Endothelial cell of umbilical vein (primary cell): ENCODE data around the gene ABLIM1. TPM values are rescaled to one million over a fixed set of nuclear protein-coding genes. Genes with fewer than 3 reads are reported as not detected.

ENCODE experiments used
- BruUV-seq: library from RNA; stranded (reverse); fragments of 400-500 nt; replicated peaks from 2 replicates; lab custom pipeline; 2021; lab: Mats Ljungman, UMichigan
- CTCF ChIA-PET: fragments of 300-600, 350-600 bp; sonication (Branson Sonifier 250); formaldehyde crosslinking; loops from one replicate; lab custom pipeline; 2021; ENCODE audit warnings: antibody characterized with exemption, inconsistent platforms; lab: Charles Lee
- POLR2A ChIA-PET: fragments of 300-600, 350-600 bp; sonication (Branson Sonifier 250); formaldehyde crosslinking; loops from one replicate; lab custom pipeline; 2021; ENCODE audit warnings: antibody characterized with exemption, inconsistent platforms; lab: Charles Lee
- DNase-seq: peaks from one replicate; pipeline ENCODE4 v3.0.0-alpha.2; 2011; ENCODE audit warnings: low read depth, low spot score
- FAIRE-seq: peaks from 2 replicates; lab custom pipeline; 2011; peaks lifted over from hg19 to GRCh38; lab: Jason Lieb, UNC
- H2AFZ ChIP-seq: 2 replicates; pipeline ENCODE4 v1.6.0; 2012; ENCODE audit warnings: low read depth, low read length, control low read depth, inconsistent platforms
- H3K27ac ChIP-seq: 2 replicates; pipeline ENCODE4 v1.5.1; 2011; ENCODE audit warnings: low read depth, mild to moderate bottlenecking, control low read depth, low read length, moderate library complexity; ENCODE audit not compliant: insufficient read depth
- H3K27me3 ChIP-seq, 2 experiments: 2 replicates each; pipeline versions ENCODE4 v1.6.0 to v1.6.1; 2011; ENCODE audit warnings: low read length in 2 of 2, mixed read lengths in 1 of 2; ENCODE audit not compliant: control insufficient read depth in 2 of 2, insufficient read depth in 2 of 2
- H3K36me3 ChIP-seq, 2 experiments: 2 replicates in 1 of 2; 3 replicates in 1 of 2; pipeline ENCODE4 v1.5.1; 2011; ENCODE audit warnings: low read length in 2 of 2, mild to moderate bottlenecking in 1 of 2, moderate library complexity in 1 of 2; ENCODE audit not compliant: control insufficient read depth in 2 of 2, insufficient read depth in 2 of 2; ENCODE audit errors: extremely low read depth in 1 of 2
- H3K4me1 ChIP-seq: 3 replicates; pipeline ENCODE4 v1.5.1; 2011; ENCODE audit warnings: mild to moderate bottlenecking, low read length; ENCODE audit not compliant: control insufficient read depth, insufficient read depth; ENCODE audit errors: extremely low read depth
- H3K4me2 ChIP-seq: 2 replicates; pipeline ENCODE4 v1.6.1; 2011; ENCODE audit warnings: low read length, control low read depth, mixed read lengths; ENCODE audit not compliant: insufficient read depth
- H3K4me3 ChIP-seq, 3 experiments: fragments of 200-600 bp in 1 of 3; sonication (generic), shearing (Covaris generic) in 1 of 3; replicated peaks in 1 of 3; 2 replicates each; pipeline ENCODE4 v1.5.1; 2011 to 2016; ENCODE audit warnings: control low read depth in 3 of 3, low read length in 3 of 3, mild to moderate bottlenecking in 2 of 3, inconsistent platforms in 1 of 3, low read depth in 1 of 3, moderate library complexity in 1 of 3; ENCODE audit not compliant: insufficient read depth in 1 of 3
- H3K79me2 ChIP-seq: 2 replicates; pipeline ENCODE4 v1.6.0; 2012; ENCODE audit warnings: low read length, inconsistent platforms; ENCODE audit not compliant: control insufficient read depth, insufficient read depth
- H3K9ac ChIP-seq: replicated peaks from 2 replicates; pipeline ENCODE3; 2011; ENCODE audit warnings: low read length, control low read depth; ENCODE audit not compliant: insufficient read depth; ENCODE audit errors: extremely low read depth
- H3K9me1 ChIP-seq: replicated peaks from 3 replicates; pipeline ENCODE4 v1.6.0; 2011; ENCODE audit warnings: mild to moderate bottlenecking, low read length; ENCODE audit not compliant: control insufficient read depth, insufficient read depth; ENCODE audit errors: extremely low read depth
- H3K9me3 ChIP-seq: replicated peaks from 2 replicates; pipeline ENCODE4 v1.5.1; 2012; ENCODE audit warnings: low read length, inconsistent platforms; ENCODE audit not compliant: control insufficient read depth, insufficient read depth
- H4K20me1 ChIP-seq: replicated peaks from 2 replicates; pipeline ENCODE3; 2011; ENCODE audit warnings: mild to moderate bottlenecking, low read length; ENCODE audit not compliant: control insufficient read depth, insufficient read depth; ENCODE audit errors: extremely low read depth
- CTCF ChIP-seq, 2 donors: IDR thresholded peaks; 1 replicate in 1 of 2; 2 replicates in 1 of 2; pipeline ENCODE4 v1.5.1; 2011; ENCODE audit warnings: low read length in 2 of 2, mild to moderate bottlenecking in 2 of 2, moderate library complexity in 2 of 2, control low read depth in 1 of 2, inconsistent platforms in 1 of 2, low read depth in 1 of 2; ENCODE audit not compliant: insufficient read depth in 1 of 2; ENCODE audit errors: extremely low read depth in 1 of 2
- EZH2 ChIP-seq: IDR thresholded peaks from 2 replicates; pipeline ENCODE4 v1.6.1; 2012; ENCODE audit warnings: borderline replicate concordance, low read depth, mild to moderate bottlenecking, moderate library complexity, low read length, inconsistent platforms; ENCODE audit not compliant: severe bottlenecking
- FOS ChIP-seq: IDR thresholded peaks from 2 replicates; pipeline ENCODE4 v1.6.1; 2011; ENCODE audit warnings: mild to moderate bottlenecking, low read length, moderate library complexity, borderline replicate concordance; ENCODE audit not compliant: insufficient read depth
- GATA2 ChIP-seq: IDR thresholded peaks from 2 replicates; pipeline ENCODE4 v1.7.0; 2011; ENCODE audit warnings: low read depth, mild to moderate bottlenecking, moderate library complexity, mixed read lengths, low read length; ENCODE audit not compliant: insufficient read length, insufficient read depth
- JUN ChIP-seq: IDR thresholded peaks from 2 replicates; pipeline ENCODE4 v1.6.1; 2011; ENCODE audit warnings: borderline replicate concordance, low read depth; ENCODE audit not compliant: insufficient read length, insufficient read depth
- MAX ChIP-seq: IDR thresholded peaks from 2 replicates; pipeline ENCODE4 v1.6.1; 2011; ENCODE audit not compliant: insufficient read depth, insufficient read length
- MYC ChIP-seq: IDR thresholded peaks from one replicate; pipeline ENCODE4 v1.6.1; 2011; ENCODE audit warnings: mild to moderate bottlenecking, low read depth, low read length
- POLR2A ChIP-seq: IDR thresholded peaks from 2 replicates; pipeline ENCODE4 v1.6.1; 2012; ENCODE audit warnings: low read depth, mild to moderate bottlenecking, control low read depth, low read length
- POLR2AphosphoS5 ChIP-seq: IDR thresholded peaks from 2 replicates; pipeline ENCODE4 v1.6.1; 2012; ENCODE audit warnings: low read depth, mild to moderate bottlenecking, control low read depth, low read length, moderate library complexity; ENCODE audit not compliant: insufficient read depth
- dilution Hi-C: fragments of 300-500 bp; cut with MboI; formaldehyde crosslinking; loops from one replicate; pipeline ENCODE4 v1.15.0; 2019; ENCODE audit warnings: low sequenced_read_pairs; ENCODE audit not compliant: extremely low pct_ligation_motif_present
- intact Hi-C: fragments of 100-400 bp; cut with micrococcal nuclease; formaldehyde crosslinking; loops from one replicate; pipeline ENCODE4 v1.10.0; 2022
- polyA plus RNA-seq, 4 experiments: library from polyadenylated mRNA; depleted of rRNA in 3 of 4; stranded (reverse) in 3 of 4; unstranded in 1 of 4; fragments of >200 nt; gene quantifications; 2 replicates each; pipeline versions ENCODE4 v1.2.1 to v1.2.3, GENCODE V29; 2011 to 2012; ENCODE audit warnings: missing spikeins in 1 of 4
- total RNA-seq: library from RNA; stranded (reverse); gene quantifications from 2 replicates; pipeline ENCODE4 v1.2.3, GENCODE V29; 2021

Gene ABLIM1
- total and polyA plus RNA-seq, 2 donors (not counting 3 experiments of a cell fraction or from before 2014, with no cell fraction given) = 128 to 235 TPM

DNA sequence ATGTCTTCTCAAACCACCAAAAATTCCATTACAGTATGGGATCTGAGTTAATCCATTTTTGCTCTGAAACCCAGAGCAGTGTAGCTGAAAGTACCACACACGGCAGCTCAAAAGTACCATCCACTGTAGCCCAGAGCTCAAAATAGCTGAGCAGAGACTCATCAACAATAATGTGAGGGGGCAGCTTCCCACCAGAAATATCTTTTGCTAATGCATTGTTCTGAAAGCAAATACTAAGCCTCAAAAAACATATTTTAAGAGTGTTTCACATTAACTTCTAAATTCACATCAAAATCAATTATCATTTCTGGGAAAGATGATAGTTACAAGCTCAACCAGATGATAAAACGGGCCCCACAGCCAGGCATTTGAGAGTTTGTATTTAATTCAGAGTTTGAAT lies 73.7 kb downstream of the ABLIM1 start:
- FAIRE-seq = no peak
- Histone ChIP-seq H3K9ac (no peak overlapping the region), H4K20me1 (no peaks in the 10 kb centered on the region), H3K27ac (no peak overlapping the region), H3K79me2 (no peaks in the 10 kb centered on the region), H3K9me1 (no peaks in the 10 kb centered on the region), H3K4me3 (no peak overlapping the region), H3K27me3 (no peaks in the 10 kb centered on the region), H3K36me3 (no peaks in the 10 kb centered on the region), H3K4me2 (no peak overlapping the region), H2AFZ (no peak overlapping the region), H3K9me3 (no peaks in the 10 kb centered on the region), H3K4me1 (no peaks in the 10 kb centered on the region)
- POLR2A ChIA-PET = no interaction called here
- CTCF ChIA-PET = interaction anchor here (0.8 to 1.4 kb wide), 2 partner anchors 113 to 280 kb away, joined by 3 to 4 read pairs; no protein-coding TSS in a partner anchor
- dilution Hi-C loops (no loop called here), intact Hi-C loops (no loop called here)
- DNase-seq = no peak
- no TSS peak for BruUV-seq
- TF ChIP-seq CTCF (IDR thresholded peaks at IDR 0.05; ENCODE audit: extremely low read depth in 1 of 2, insufficient read depth in 1 of 2, low read depth in 1 of 2, low read length in 2 of 2) (no peak), MAX (no peak), POLR2AphosphoS5 (no peak), JUN (no peak), POLR2A (no peak), EZH2 (no peak), GATA2 (no peak), FOS (no peak), MYC (no peak)
